ENCODE data around the gene CDRT15L2.
"Not testable (repeated sequence)": the region's sequence is repeated elsewhere in the genome, so short reads cannot be mapped to it uniquely, and the experiment has no call there.

DNA sequence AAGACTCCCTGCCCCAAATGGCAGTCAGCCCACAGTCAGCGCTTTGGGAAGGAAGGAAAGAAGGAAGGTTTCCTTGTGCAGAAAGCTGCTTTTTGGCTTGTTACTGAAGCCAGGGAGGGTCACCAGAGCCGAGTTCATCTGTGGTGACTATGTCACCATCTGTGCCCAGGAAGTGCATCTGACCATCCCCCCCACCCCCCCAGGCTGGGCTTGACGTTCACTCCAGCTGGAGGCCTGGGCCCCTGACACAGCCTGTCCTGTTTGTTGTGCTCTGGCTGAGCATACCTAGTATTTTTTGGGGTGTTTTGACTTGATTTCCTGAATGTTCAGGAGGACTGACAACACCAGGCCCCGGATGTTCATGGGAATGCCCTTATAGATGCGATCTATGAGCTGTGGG, 31.6 kb upstream of the CDRT15L2 start:
- TF ChIP-seq POLR2A (IDR thresholded peaks at IDR 0.05): not testable (repeated sequence)
- TF ChIP-seq, protein P1, sequence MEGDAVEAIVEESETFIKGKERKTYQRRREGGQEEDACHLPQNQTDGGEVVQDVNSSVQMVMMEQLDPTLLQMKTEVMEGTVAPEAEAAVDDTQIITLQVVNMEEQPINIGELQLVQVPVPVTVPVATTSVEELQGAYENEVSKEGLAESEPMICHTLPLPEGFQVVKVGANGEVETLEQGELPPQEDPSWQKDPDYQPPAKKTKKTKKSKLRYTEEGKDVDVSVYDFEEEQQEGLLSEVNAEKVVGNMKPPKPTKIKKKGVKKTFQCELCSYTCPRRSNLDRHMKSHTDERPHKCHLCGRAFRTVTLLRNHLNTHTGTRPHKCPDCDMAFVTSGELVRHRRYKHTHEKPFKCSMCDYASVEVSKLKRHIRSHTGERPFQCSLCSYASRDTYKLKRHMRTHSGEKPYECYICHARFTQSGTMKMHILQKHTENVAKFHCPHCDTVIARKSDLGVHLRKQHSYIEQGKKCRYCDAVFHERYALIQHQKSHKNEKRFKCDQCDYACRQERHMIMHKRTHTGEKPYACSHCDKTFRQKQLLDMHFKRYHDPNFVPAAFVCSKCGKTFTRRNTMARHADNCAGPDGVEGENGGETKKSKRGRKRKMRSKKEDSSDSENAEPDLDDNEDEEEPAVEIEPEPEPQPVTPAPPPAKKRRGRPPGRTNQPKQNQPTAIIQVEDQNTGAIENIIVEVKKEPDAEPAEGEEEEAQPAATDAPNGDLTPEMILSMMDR (IDR thresholded peaks at IDR 0.05): not testable (repeated sequence)
